ENCODE results near the gene TSPAN3. TPM values are rescaled to one million over a fixed set of nuclear protein-coding genes. Genes with fewer than 3 reads are reported as not detected.

The TSPAN3 gene
- total RNA-seq, 4 donors from 2014 or later, result 77.3 to 114 (median 87.0) TPM

GRCh38 chr15:77019521-77020331 is 51.2 kb downstream of the TSPAN3 start:
- WGBS, 2 donors, result 82 to 87% methylated on average over 4 of the region's 12 CpGs
- intact Hi-C loops (cut with DNase I), result loop anchor here (5.0 kb wide), 1 partner anchor 523 kb away; no protein-coding TSS in a partner anchor
- peaks cover 0 to 23% (median 0%) of the 10 kb centered on the region in 3 donors for H3K4me1 ChIP-seq

GRCh38 chr15:77018796-77019505 is 52.0 kb downstream of the TSPAN3 start:
- TF ChIP-seq POLR2A (IDR thresholded peaks at IDR 0.05) (no peak), CTCF (IDR thresholded peaks at IDR 0.05) (no peak)
- H3K4me3 ChIP-seq, result no peak overlapping the region
- no peaks in the 10 kb centered on the region for H3K36me3 ChIP-seq
- no peak for DNase-seq
- no peak overlapping the region for H3K27ac ChIP-seq
- H3K27me3 ChIP-seq, result no peaks in the 10 kb centered on the region
- WGBS, 2 donors, result 91 to 100% methylated on average over 3 to 4 of the region's 11 CpGs
- no peaks in the 10 kb centered on the region for H3K9me3 ChIP-seq
- intact Hi-C loops (cut with DNase I), result no loop called here
- H3K4me1 ChIP-seq, result peaks cover 0 to 25% (median 0%) of the 10 kb centered on the region in 3 donors

More at GRCh38 chr15:77019521-77020331, 51.2 kb downstream of the TSPAN3 start:
- no peaks in the 10 kb centered on the region for H3K36me3 ChIP-seq
- DNase-seq, result no peak
- no peak for TF ChIP-seq POLR2A (IDR thresholded peaks at IDR 0.05)
- TF ChIP-seq CTCF (IDR thresholded peaks at IDR 0.05), result no peak
- no peaks in the 10 kb centered on the region for H3K27me3 ChIP-seq
- H3K9me3 ChIP-seq, result no peaks in the 10 kb centered on the region
- no peak overlapping the region for H3K4me3 ChIP-seq
- no peak overlapping the region for H3K27ac ChIP-seq

- DNase-seq, result no peak
- H3K27ac ChIP-seq, result no peak overlapping the region
- H3K9me3 ChIP-seq, result no peaks in the 10 kb centered on the region
- intact Hi-C loops (cut with DNase I), result no loop called here
- WGBS, 2 donors, result 53 to 93% methylated on average over 3 to 5 of the region's 20 CpGs
- no peaks in the 10 kb centered on the region for H3K36me3 ChIP-seq
- TF ChIP-seq CTCF (IDR thresholded peaks at IDR 0.05) (no peak), POLR2A (IDR thresholded peaks at IDR 0.05) (no peak)
- H3K4me1 ChIP-seq, result peaks cover 0 to 33% (median 0%) of the 10 kb centered on the region in 3 donors
- no peaks in the 10 kb centered on the region for H3K27me3 ChIP-seq
- H3K4me3 ChIP-seq, result no peak overlapping the region
These were observed 52.9 kb downstream of the TSPAN3 start for GRCh38 chr15:77017761-77018720.

GRCh38 chr15:77017091-77017660 is 53.7 kb downstream of the TSPAN3 start:
- H3K36me3 ChIP-seq, result no peaks in the 10 kb centered on the region
- H3K4me3 ChIP-seq, result no peak overlapping the region
- no peak overlapping the region for H3K27ac ChIP-seq
- intact Hi-C loops (cut with DNase I), result no loop called here
- H3K4me1 ChIP-seq, result peaks cover 0 to 33% (median 0%) of the 10 kb centered on the region in 3 donors
- no peaks in the 10 kb centered on the region for H3K27me3 ChIP-seq
- DNase-seq, result no peak
- H3K9me3 ChIP-seq, result no peaks in the 10 kb centered on the region
- WGBS, 2 donors, result 94 to 96% methylated on average over 3 to 4 of the region's 7 CpGs
- TF ChIP-seq CTCF (IDR thresholded peaks at IDR 0.05) (no peak), POLR2A (IDR thresholded peaks at IDR 0.05) (no peak)
